ENCODE results near the gene OR2W3.

Gene OR2W3

GRCh38 chr1:247923941-247924340 is 28.6 kb downstream of the OR2W3 start:
- DNase-seq, result no peak

- DNase-seq, result no peak
Measured at GRCh38 chr1:247924868-247925267, 29.5 kb downstream of the OR2W3 start, which contains the start of gene OR2AJ1. Gene OR2AJ1, plus strand, starts transcription at chr1:247924889. Its CDS starts 8,880 bp downstream, at chr1:247933769.

- DNase-seq, result no peak
Measured at GRCh38 chr1:247933989-247934388, 38.6 kb downstream of the OR2W3 start.

- DNase-seq, result no peak
Measured at GRCh38 chr1:247935781-247936180, 40.4 kb downstream of the OR2W3 start.

- DNase-seq, result no peak
Measured at GRCh38 chr1:247936415-247936814, 41.0 kb downstream of the OR2W3 start.

GRCh38 chr1:247936965-247937734 is 41.8 kb downstream of the OR2W3 start:
- peak; percentile 86 for DNase-seq

- no peak for DNase-seq
Measured at GRCh38 chr1:247942624-247943023, 47.2 kb downstream of the OR2W3 start.

All from activated CD8-positive, alpha-beta memory T cell treated with anti-CD3 and anti-CD28 coated beads, Interleukin-2, amount 50 U/mL, for 4 hours (primary cell).